ENCODE data around the gene VANGL1. TPM values are rescaled to one million over a fixed set of nuclear protein-coding genes. Genes with fewer than 3 reads are reported as not detected.

Gene VANGL1
- total and polyA plus RNA-seq, 2 of the 13 experiments (the other 11 are each of a cell fraction or from before 2014, with no cell fraction given), result 5.3 to 9.4 TPM

GRCh38 chr1:115744646-115745275 is 103.0 kb downstream of the VANGL1 start (continued):
- no peak for TF ChIP-seq TIGD3 (CRISPR knock-in tag; IDR thresholded peaks at IDR 0.05; ENCODE audit: borderline replicate concordance)
- no peak for TF ChIP-seq SALL1 (CRISPR knock-in tag; IDR thresholded peaks at IDR 0.05)
- TF ChIP-seq RFXANK (CRISPR knock-in tag; IDR thresholded peaks at IDR 0.05), result no peak
- TF ChIP-seq ZNF891 (CRISPR knock-in tag; IDR thresholded peaks at IDR 0.05), result no peak
- no peak for TF ChIP-seq IRF1 (CRISPR knock-in tag; IDR thresholded peaks at IDR 0.05; ENCODE audit: low read depth)
- no peak for TF ChIP-seq CAMTA2 (CRISPR knock-in tag; IDR thresholded peaks at IDR 0.05; ENCODE audit: borderline replicate concordance)
- no peak for TF ChIP-seq CHD2 (IDR thresholded peaks at IDR 0.05; ENCODE audit: low read depth, low read length)

GRCh38 chr1:115746021-115746690 is 104.4 kb downstream of the VANGL1 start:
- CTCF ChIA-PET (ENCODE audit: low intra/inter-chr PET ratio, low total read pairs), result no interaction called here
- no peaks in the 10 kb centered on the region for H4K20me1 ChIP-seq (ENCODE audit: insufficient read depth, low read length)
- H2AFZ ChIP-seq (ENCODE audit: low read length), result no peak overlapping the region
- intact Hi-C loops (cut with micrococcal nuclease; ENCODE audit: unreplicated experiment) (no loop called here), in situ Hi-C loops (cut with HindIII; ENCODE audit: extremely low pct_ligation_motif_present, low pct_unique_long_range_greater_than_20kb) (no loop called here)
- H3K9ac ChIP-seq (ENCODE audit: insufficient read depth, low read depth, low read length), result no peak overlapping the region
- DNase-seq (ENCODE audit: low spot score) (no peak), FAIRE-seq (no peak), ATAC-seq (no peak)
- H3K4me3 ChIP-seq (replicated peaks in 1 of 3; ENCODE audit: insufficient read depth in 1 of 3, low read depth in 2 of 3, low read length in 3 of 3), result no peak overlapping the region
- H3K9me3 ChIP-seq (ENCODE audit: low read length), result no peaks in the 10 kb centered on the region
- no peak overlapping the region for H3K27ac ChIP-seq (ENCODE audit: extremely low read length, insufficient read depth, low read length)
- no TSS peak for BruUV-seq (replicated peaks)
- no peaks in the 10 kb centered on the region for H3K4me1 ChIP-seq (ENCODE audit: insufficient read depth, low read length)
- H3K36me3 ChIP-seq (replicated peaks in 1 of 2; ENCODE audit: control insufficient read depth in 1 of 2, insufficient read depth in 2 of 2, low read length in 2 of 2), result no peaks in the 10 kb centered on the region
- 57% methylated on average over 5 of the region's 5 CpGs for WGBS (ENCODE audit: low lambda C conversion rate)
- H3K79me2 ChIP-seq (ENCODE audit: insufficient read depth, low read length), result no peaks in the 10 kb centered on the region
- POLR2A ChIA-PET, result no interaction called here
- H3K4me2 ChIP-seq (ENCODE audit: low read depth, low read length), result no peak overlapping the region
- TF ChIP-seq HNF1A (IDR thresholded peaks at IDR 0.05; ENCODE audit: low read depth) (no peak), HNF1A (CRISPR knock-in tag; IDR thresholded peaks at IDR 0.05; ENCODE audit: borderline replicate concordance) (no peak), FOSL1 (CRISPR knock-in tag; IDR thresholded peaks at IDR 0.05; ENCODE audit: borderline replicate concordance) (no peak), FOSL2 (CRISPR knock-in tag; IDR thresholded peaks at IDR 0.05) (no peak), FOXO1 (CRISPR knock-in tag; IDR thresholded peaks at IDR 0.05) (no peak), ZNF260 (CRISPR knock-in tag; IDR thresholded peaks at IDR 0.05; ENCODE audit: borderline replicate concordance, low read depth) (no peak), CREB1 (IDR thresholded peaks at IDR 0.05) (no peak), CREB1 (CRISPR knock-in tag; IDR thresholded peaks at IDR 0.05) (no peak)
- H3K27me3 ChIP-seq (ENCODE audit: control insufficient read depth in 1 of 2, insufficient read depth in 2 of 2, low read length in 2 of 2), result no peaks in the 10 kb centered on the region
